ENCODE results near the gene CD74.

DNA sequence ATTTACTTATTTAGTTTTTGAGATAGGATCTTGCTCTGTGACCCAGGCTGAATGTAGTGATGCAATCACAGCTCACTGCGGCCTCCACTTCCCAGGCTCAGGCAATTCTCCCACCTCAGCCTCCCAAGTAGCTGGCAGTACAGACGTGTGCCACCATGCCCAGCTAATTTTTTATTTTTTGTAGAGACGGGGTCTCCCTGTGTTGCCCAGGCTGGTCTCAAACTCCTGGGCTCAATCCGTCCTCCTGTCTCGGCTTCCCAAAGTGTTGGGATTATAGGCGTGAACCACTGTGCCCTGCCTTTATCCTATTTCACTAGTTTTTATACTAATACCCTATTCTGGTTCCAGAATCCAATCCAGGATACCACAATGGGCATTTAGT, 30.0 kb upstream of the CD74 start:
- no peak for TF ChIP-seq CTCF (IDR thresholded peaks at IDR 0.05)
- TF ChIP-seq POLR2A (IDR thresholded peaks at IDR 0.05): no peak

Data from uterus (tissue), 2 donors.